K562 (cell line): ENCODE results near the gene INSL4. TPM values are rescaled to one million over a fixed set of nuclear protein-coding genes. Genes with fewer than 3 reads are reported as not detected.

Experiments used
- CBX3 ChIP-seq, 2 experiments: IDR thresholded peaks; 1 replicate in 1 of 2; 2 replicates in 1 of 2; pipeline ENCODE4 v1.6.1; 2012; ENCODE audit warnings: inconsistent platforms in 2 of 2, low read length in 2 of 2, borderline replicate concordance in 1 of 2, control low read depth in 1 of 2
- polyA plus RNA-seq, 8 experiments: library from polyadenylated mRNA; depleted of rRNA in 4 of 8; stranded (reverse) in 5 of 8; unstranded in 3 of 8; fragments of >200 nt; fragmentation: Nextera tagmentation in 2 of 8; fragmentation: Illumina TruSeq in 1 of 8; extraction: Ambion mirVana in 2 of 8; extraction: Trizol in 1 of 8; gene quantifications; 2 replicates each; pipeline versions ENCODE4 v1.2.1 to v1.2.3, GENCODE V29; 2011 to 2014; ENCODE audit warnings: inconsistent platforms in 1 of 8, missing spikeins in 1 of 8
- total RNA-seq, 7 experiments: library from RNA; depleted of rRNA in 6 of 7; stranded (reverse); fragments of >200 nt in 6 of 7; fragmentation: Illumina TruSeq in 2 of 7; extraction: Trizol in 2 of 7; gene quantifications; 2 replicates each; pipeline versions ENCODE4 v1.2.1 to v1.2.3, GENCODE V29; 2011 to 2021; ENCODE audit warnings: low replicate concordance in 1 of 7
- TF ChIP-seq, protein P1 (sequence below): IDR thresholded peaks from 3 replicates; pipeline ENCODE4 v1.6.1; 2011; ENCODE audit warnings: borderline replicate concordance, mild to moderate bottlenecking, moderate library complexity; ENCODE audit not compliant: insufficient read length; ENCODE audit errors: extremely low read depth
- TF ChIP-seq, protein P2 (sequence below), 3 experiments: IDR thresholded peaks in 2 of 3; conservative IDR thresholded peaks in 1 of 3; 2 replicates each; pipeline ENCODE4 v1.5.1; 2011 to 2012; ENCODE audit warnings: low read length in 3 of 3, mild to moderate bottlenecking in 3 of 3, control low read depth in 2 of 3, improper control_type of control experiment in 1 of 3, inconsistent platforms in 1 of 3, low read depth in 1 of 3, mixed read lengths in 1 of 3, moderate library complexity in 1 of 3; ENCODE audit not compliant: insufficient read depth in 2 of 3

The INSL4 gene
- total and polyA plus RNA-seq, 9 of the 15 experiments (the other 6 are each of a cell fraction or from before 2014, with no cell fraction given): not detected

DNA sequence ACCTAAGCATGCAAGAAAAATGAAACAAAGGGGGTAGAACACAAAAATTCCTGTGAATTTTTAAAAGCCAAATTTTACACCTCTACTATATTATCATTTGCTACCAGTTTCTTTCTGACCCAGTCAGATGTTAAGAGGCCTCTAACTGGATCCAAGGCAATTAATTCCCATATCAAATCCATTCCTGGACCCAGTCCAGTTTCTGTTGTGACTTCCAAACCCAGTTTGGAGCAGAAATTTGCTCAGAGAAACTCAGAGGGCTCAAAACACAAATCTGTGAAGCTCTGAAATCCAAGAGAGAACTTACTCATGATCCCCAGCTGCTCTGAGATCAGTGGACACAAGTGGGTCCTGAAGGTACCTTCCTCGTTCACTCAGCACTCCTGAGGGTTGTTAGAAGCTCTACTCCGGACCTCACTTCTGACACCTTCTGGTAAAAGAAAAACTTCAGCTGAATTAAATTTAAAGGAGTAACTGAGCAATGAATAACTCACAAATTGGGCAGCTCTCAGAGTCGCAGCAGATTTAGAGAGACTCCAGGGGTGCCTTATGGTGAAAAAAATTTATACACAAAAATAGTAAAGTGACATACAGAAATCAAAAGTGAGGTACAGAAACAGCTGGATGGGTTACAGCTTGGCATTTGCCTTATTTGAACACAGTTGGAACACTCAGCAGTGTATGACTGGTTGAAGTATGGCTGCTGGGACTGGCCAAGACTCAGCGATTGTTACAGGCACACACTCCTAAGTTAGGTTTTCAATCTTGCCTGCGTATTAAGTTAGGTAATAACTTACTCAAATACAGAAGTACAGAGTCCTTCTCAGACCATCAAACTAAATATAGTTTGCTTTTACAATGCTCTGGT, 32.4 kb downstream of the INSL4 start (continued):
- TF ChIP-seq, protein P1, sequence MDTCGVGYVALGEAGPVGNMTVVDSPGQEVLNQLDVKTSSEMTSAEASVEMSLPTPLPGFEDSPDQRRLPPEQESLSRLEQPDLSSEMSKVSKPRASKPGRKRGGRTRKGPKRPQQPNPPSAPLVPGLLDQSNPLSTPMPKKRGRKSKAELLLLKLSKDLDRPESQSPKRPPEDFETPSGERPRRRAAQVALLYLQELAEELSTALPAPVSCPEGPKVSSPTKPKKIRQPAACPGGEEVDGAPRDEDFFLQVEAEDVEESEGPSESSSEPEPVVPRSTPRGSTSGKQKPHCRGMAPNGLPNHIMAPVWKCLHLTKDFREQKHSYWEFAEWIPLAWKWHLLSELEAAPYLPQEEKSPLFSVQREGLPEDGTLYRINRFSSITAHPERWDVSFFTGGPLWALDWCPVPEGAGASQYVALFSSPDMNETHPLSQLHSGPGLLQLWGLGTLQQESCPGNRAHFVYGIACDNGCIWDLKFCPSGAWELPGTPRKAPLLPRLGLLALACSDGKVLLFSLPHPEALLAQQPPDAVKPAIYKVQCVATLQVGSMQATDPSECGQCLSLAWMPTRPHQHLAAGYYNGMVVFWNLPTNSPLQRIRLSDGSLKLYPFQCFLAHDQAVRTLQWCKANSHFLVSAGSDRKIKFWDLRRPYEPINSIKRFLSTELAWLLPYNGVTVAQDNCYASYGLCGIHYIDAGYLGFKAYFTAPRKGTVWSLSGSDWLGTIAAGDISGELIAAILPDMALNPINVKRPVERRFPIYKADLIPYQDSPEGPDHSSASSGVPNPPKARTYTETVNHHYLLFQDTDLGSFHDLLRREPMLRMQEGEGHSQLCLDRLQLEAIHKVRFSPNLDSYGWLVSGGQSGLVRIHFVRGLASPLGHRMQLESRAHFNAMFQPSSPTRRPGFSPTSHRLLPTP: no peak
- no peak for TF ChIP-seq CBX3 (IDR thresholded peaks at IDR 0.05; ENCODE audit: borderline replicate concordance in 1 of 2, low read length in 2 of 2)
- TF ChIP-seq, protein P2, sequence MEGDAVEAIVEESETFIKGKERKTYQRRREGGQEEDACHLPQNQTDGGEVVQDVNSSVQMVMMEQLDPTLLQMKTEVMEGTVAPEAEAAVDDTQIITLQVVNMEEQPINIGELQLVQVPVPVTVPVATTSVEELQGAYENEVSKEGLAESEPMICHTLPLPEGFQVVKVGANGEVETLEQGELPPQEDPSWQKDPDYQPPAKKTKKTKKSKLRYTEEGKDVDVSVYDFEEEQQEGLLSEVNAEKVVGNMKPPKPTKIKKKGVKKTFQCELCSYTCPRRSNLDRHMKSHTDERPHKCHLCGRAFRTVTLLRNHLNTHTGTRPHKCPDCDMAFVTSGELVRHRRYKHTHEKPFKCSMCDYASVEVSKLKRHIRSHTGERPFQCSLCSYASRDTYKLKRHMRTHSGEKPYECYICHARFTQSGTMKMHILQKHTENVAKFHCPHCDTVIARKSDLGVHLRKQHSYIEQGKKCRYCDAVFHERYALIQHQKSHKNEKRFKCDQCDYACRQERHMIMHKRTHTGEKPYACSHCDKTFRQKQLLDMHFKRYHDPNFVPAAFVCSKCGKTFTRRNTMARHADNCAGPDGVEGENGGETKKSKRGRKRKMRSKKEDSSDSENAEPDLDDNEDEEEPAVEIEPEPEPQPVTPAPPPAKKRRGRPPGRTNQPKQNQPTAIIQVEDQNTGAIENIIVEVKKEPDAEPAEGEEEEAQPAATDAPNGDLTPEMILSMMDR (IDR thresholded peaks at IDR 0.05 in 2 of 3, conservative IDR thresholded peaks at IDR 0.05 in 1 of 3; ENCODE audit: insufficient read depth in 2 of 3, low read depth in 1 of 3, low read length in 3 of 3): peak; percentile 10 to 29 (median 11); a peak in 2 of 6 replicates
